Mesenteric fat pad (tissue), 1 donor: ENCODE measurements around the gene CSNK1D. TPM values are rescaled to one million over a fixed set of nuclear protein-coding genes. Genes with fewer than 3 reads are reported as not detected.

Experiments used
- DNase-seq: peaks from one replicate; pipeline ENCODE4 v3.0.0-alpha.2; 2020; ENCODE audit warnings: low spot score
- total RNA-seq: library from RNA; stranded (reverse); fragmentation: NEBNext Ultra II Directional; extraction: Animal tissue kit (Norgen Biotek cat#: 25700); gene quantifications from one replicate; pipeline ENCODE4 v1.2.1, GENCODE V29; 2021
- donor health status: DM: yes; HTN: yes; CAD: no.

The CSNK1D gene
- total RNA-seq, 1 donor from 2014 or later: 171 TPM

GRCh38 chr17:82253179-82253544 lies 20.3 kb downstream of the CSNK1D start:
- DNase-seq: no peak

DNA sequence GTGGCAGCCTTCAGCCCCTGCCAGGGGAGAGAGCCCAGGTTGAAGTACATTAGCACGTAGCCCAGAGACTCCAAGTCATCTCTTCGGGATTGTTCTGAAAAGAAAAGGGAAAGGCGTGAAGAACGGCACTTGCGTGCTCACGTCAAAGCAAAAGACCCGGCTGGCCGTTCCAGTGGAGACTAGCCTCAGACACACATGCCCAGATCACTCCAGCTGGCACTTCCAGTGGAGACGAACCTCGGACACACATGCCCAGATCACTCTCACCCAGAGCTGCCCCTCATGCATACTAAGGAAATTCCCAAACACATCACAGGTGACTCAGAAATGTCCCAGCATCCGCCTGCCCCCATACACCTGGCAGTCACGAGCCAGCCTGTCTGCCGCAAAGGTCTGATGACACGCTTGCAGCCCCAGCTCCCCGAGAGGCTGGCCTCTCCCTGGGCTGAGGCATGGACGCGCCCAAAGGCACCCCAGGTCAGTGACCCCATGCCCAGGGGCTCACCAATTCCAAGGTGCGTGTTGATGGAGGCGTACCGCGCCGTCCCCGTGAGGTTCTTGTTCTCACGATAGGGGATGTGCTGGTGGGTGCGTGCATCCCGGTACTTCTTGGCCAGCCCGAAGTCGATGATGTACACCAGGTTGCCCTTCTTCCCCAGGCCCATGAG lies 20.9 kb downstream of the CSNK1D start:
- no peak for DNase-seq

DNA sequence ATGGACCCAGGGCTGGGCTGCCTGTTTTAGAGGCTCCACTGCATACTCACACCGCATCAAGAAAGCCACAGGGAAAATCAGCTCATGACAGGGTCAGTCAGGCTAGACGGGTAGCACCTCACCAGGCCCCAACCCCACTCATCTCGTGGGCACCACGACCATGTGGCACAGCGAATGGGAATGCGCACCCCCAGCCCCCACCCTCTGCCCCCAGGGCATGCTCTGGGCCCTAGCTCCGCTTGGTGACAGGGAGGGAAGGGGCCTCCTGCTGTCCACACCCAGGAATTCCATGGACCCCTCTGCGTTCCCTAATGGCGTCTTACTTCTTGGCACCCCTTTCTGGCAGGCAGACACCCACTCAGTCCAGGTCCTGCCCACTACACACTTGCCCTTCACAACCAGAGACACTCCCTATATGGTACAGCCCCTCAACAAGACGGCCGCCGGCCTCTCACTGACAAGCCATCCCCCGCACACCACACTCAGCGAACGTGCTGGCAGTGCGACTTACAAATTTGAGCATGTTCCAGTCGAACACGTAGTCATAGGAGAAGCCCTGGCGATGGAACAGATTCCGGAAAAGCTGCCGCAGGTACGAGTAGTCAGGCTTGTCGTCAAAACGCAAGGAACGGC lies 22.5 kb downstream of the CSNK1D start:
- no peak for DNase-seq

- no peak for DNase-seq
Observed at GRCh38 chr17:82249896-82250581, 23.5 kb downstream of the CSNK1D start.

DNA sequence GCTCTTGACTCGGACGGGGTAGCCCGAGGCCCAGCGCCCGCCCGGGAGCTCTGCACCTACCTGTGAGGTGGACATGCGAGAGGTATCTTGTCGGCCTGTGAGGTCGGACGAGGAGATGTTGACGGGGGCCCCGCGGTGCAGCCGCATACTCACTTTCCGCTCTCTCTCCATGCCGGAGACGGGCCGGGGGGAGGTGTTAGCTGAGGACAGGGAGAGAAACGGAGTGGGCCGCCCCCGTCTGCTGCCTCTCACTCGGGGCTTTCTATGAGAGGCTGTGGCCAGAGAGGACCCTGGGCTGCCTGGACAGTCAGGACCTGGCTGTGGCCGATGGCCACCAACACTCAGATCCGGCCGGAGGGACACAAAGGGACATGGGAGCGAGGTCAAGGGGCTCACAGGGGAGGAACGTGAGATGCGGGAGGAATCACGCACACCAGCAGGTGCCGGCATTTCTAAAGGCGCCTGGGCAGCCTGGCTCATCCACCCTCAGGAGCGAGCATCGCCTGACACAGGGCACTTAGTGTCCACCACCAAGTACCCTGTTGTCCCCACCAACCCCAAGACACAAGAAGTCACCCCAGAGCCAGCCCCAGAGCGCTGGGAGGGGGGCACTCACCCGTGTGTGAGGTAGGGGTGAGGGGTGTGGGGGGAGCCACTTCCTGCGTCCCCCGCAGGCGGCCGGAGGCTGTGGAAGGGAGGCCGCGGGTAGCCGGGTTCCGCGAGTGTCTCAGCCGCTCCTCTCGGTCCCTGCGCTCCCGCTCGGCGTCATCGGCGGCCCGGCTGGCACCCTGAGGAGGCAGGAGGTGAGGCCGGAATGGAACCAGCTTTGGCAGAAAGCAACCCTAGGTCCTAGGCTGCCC lies 24.5 kb downstream of the CSNK1D start:
- no peak for DNase-seq

- no peak for DNase-seq
Observed at GRCh38 chr17:82247856-82248671, 25.4 kb downstream of the CSNK1D start.

DNA sequence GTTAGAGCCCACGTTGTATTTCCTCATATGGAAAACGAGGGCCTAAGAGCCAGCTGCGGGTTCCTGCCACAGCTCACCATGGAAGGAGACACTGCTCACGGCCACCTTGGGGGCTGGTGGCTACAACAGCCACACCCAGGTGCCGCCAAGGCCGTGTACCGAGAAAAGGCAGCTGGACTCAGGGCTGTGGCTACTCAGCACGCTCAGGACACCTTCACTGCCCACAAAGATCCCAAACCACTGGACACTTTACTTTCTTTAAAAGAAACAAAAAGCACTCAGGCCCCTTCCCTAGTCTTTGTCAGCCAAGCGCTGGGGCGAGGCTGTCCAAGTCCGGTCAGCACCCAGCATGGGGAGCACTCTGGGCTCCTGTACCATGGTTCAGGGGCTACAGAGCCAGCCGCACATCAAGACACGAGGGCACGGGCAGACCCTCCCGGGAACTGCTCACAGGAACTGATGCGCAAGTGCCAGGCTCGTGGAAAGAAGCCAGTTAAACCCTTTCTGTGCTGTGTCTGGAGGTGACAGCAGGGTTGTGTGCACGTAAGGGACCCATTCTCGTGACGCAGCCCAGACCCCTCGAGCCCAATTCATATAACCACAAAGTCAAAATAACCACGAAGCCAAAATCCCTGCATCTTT lies 26.2 kb downstream of the CSNK1D start:
- no peak for DNase-seq

GRCh38 chr17:82246365-82247181 lies 26.9 kb downstream of the CSNK1D start:
- no peak for DNase-seq

GRCh38 chr17:82246040-82246364 lies 27.5 kb downstream of the CSNK1D start:
- DNase-seq: no peak

DNA sequence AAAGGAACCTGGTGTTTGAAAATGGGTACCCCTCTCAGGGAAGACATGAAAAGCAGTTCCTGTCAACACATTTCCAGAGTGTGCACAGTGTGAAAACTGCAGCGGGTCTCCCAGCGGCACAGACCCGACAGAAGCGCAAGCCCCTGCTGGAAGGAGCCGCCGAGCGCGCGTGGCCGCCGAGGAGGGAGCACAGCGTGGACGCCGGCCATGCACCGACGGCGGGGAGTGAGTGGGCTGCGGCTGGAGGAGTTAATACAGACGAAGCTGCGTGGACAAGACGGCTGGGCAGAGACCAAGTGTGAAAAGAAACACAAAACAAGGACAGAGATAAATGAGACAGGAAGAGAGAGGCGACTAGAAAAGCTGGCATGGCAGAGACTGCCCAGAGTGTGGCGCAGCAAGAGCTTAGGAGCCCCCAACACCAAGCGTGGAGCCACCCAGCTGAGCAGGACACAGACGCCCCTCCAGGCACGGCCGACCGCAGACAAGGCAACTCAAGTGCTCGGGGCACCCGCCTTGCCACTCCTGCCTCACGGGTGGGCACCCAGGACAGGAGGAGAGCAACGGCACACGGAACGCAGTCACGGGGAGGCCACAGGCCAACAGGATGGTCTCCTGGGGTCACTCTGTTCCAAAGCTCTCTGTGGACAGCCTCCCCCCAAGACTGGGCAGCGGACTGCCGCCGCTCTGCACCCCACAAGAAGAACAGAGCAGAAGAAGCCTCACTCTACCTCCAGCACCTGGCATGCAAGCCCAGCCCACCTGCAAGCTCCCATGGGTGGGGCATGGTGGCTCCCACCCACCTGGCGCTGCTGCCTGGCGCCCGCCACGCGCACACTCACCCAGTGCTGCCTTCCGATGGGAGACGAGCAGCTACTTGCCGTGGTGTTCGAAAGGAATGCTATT lies 28.1 kb downstream of the CSNK1D start:
- no peak for DNase-seq

DNA sequence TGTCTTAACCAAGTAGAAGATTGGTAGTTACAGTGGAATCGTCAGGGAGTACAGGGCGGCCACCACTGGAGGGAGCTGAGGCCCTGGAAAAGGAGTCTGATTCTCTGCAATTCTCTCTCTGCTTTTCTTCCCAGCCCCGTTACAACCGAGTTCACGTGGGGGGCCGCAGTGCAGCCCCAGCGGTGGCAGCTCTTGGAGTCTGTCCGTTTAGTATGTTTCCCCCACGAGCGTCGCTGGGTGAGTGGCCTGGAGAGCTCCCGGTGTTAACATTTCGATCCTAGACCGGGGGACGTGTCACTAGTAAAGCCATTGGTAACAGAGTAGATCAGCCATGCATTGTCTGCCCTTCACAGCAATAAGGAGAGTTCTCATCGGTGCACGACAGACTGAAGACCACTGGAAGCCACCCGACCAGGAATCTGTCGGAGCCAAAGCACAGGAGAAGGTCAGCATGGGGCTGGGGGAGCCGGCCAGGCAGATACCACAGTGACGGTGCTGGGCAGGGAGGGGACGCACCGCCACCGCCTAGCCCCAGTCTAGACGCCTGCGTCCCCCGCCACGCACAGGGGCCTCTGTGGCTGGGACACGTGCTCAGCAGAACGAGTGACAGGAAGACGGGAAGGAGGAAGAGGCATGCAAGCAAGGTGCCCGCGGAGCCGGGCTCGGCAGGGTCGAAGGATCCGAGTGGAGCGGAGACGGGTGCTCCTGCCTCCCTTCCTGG lies 28.9 kb downstream of the CSNK1D start:
- no peak for DNase-seq

GRCh38 chr17:82243648-82244412 lies 29.7 kb downstream of the CSNK1D start:
- no peak for DNase-seq

DNA sequence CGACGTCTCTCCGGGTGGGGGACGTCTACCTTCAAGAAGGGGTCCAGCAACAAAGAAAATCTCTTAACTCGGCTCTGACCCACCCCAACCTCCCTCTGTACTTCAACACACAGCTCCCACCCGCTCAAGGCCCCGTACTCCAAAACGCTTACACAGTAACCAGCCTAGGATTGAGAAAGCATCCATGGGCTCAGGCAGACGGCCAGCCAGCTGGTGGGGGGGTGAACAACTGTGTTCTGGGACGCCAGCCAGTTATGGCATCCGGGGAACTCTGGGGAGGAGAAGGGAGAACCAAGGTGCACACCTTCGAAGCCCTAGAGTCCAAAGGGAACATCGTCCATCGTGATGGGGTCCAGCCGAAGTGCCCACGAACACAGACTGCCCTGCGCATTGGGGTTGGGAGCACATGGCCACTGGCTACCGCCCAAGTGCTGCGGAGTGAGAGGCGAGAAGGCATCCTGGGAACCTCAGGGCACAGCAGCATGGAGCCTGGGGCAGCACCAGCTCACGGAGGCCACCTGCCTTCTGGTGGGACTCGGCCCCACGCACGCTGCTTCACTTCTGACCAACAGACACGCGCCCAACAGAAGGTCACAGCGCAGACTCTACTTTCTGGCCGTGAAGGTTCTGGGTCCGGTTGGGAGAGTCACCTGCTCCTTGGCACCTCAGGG lies 30.4 kb downstream of the CSNK1D start:
- DNase-seq: no peak

GRCh38 chr17:82242698-82242976 lies 30.9 kb downstream of the CSNK1D start:
- DNase-seq: no peak

GRCh38 chr17:82241926-82242697 lies 31.4 kb downstream of the CSNK1D start:
- DNase-seq: no peak
